ENCODE data around the gene HOXA13. TPM values are rescaled to one million over a fixed set of nuclear protein-coding genes. Genes with fewer than 3 reads are reported as not detected.

The HOXA13 gene
- total RNA-seq, 1 donor from 2014 or later = 0.13 TPM

- no peak for DNase-seq (ENCODE audit: low read depth)
Measured at GRCh38 chr7:27208998-27209397, 9.1 kb upstream of the HOXA13 start.

GRCh38 chr7:27207348-27207985 is 7.6 kb upstream of the HOXA13 start:
- DNase-seq (ENCODE audit: low read depth) = no peak

GRCh38 chr7:27205325-27206280 is 5.7 kb upstream of the HOXA13 start:
- DNase-seq (ENCODE audit: low read depth) = no peak

GRCh38 chr7:27204851-27205322 is 5.0 kb upstream of the HOXA13 start:
- DNase-seq (ENCODE audit: low read depth) = peak; percentile 50

- no peak for DNase-seq (ENCODE audit: low read depth)
Measured at GRCh38 chr7:27203964-27204594, 4.2 kb upstream of the HOXA13 start.

- no peak for DNase-seq (ENCODE audit: low read depth)
Measured at GRCh38 chr7:27203365-27203953, 3.6 kb upstream of the HOXA13 start.

GRCh38 chr7:27202862-27203134 is 2.9 kb upstream of the HOXA13 start:
- DNase-seq (ENCODE audit: low read depth) = no peak

GRCh38 chr7:27202018-27202861 is 2.3 kb upstream of the HOXA13 start:
- no peak for DNase-seq (ENCODE audit: low read depth)

GRCh38 chr7:27201580-27202017 is 1.7 kb upstream of the HOXA13 start:
- no peak for DNase-seq (ENCODE audit: low read depth)

GRCh38 chr7:27200761-27201579 is 1.1 kb upstream of the HOXA13 start:
- DNase-seq (ENCODE audit: low read depth) = no peak

GRCh38 chr7:27198871-27199801 is 755 bp downstream of the HOXA13 start:
- peak; percentile 29 for DNase-seq (ENCODE audit: low read depth)

- DNase-seq (ENCODE audit: low read depth) = no peak
Measured at GRCh38 chr7:27198138-27198841, 1.6 kb downstream of the HOXA13 start.

GRCh38 chr7:27197137-27198042 is 2.5 kb downstream of the HOXA13 start:
- DNase-seq (ENCODE audit: low read depth) = no peak

GRCh38 chr7:27196287-27196767 is 3.6 kb downstream of the HOXA13 start:
- peak; percentile 81 for DNase-seq (ENCODE audit: low read depth)

GRCh38 chr7:27194686-27195379 is 5.1 kb downstream of the HOXA13 start:
- no peak for DNase-seq (ENCODE audit: low read depth)

- no peak for DNase-seq (ENCODE audit: low read depth)
Measured at GRCh38 chr7:27194002-27194352, 5.9 kb downstream of the HOXA13 start.
